ENCODE data around the gene DTHD1.
A peak's percentile ranks its signal among the peaks of the same experiment; 100 is the strongest.

Gene DTHD1

DNA sequence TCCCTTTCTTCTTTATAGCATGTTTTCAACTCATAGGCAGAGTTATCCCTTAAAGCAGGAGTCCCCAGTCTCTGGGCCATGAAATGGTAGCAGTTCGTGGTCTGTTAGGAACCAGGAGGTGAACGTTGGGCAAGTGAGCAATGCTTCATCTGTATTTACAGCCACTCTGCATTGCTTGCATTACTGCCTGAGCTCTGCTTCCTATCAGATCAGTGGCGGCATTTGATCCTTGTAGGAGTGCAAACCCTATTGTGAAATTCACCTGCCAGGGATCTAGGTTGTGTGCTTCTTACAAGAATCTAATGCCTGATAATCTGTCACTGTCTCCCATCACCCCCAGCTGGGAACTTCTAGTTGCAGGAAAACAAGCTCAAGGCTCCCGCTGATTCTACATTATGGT is 39.8 kb downstream of the DTHD1 start:
- H3K4me3 ChIP-seq (ENCODE audit: low read depth, low read length), result no peak overlapping the region
- TF ChIP-seq, protein P1, sequence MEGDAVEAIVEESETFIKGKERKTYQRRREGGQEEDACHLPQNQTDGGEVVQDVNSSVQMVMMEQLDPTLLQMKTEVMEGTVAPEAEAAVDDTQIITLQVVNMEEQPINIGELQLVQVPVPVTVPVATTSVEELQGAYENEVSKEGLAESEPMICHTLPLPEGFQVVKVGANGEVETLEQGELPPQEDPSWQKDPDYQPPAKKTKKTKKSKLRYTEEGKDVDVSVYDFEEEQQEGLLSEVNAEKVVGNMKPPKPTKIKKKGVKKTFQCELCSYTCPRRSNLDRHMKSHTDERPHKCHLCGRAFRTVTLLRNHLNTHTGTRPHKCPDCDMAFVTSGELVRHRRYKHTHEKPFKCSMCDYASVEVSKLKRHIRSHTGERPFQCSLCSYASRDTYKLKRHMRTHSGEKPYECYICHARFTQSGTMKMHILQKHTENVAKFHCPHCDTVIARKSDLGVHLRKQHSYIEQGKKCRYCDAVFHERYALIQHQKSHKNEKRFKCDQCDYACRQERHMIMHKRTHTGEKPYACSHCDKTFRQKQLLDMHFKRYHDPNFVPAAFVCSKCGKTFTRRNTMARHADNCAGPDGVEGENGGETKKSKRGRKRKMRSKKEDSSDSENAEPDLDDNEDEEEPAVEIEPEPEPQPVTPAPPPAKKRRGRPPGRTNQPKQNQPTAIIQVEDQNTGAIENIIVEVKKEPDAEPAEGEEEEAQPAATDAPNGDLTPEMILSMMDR (conservative IDR thresholded peaks at IDR 0.05; ENCODE audit: low read depth, low read length), result no peak
- DNase-seq (ENCODE audit: low read depth), result no peak

DNA sequence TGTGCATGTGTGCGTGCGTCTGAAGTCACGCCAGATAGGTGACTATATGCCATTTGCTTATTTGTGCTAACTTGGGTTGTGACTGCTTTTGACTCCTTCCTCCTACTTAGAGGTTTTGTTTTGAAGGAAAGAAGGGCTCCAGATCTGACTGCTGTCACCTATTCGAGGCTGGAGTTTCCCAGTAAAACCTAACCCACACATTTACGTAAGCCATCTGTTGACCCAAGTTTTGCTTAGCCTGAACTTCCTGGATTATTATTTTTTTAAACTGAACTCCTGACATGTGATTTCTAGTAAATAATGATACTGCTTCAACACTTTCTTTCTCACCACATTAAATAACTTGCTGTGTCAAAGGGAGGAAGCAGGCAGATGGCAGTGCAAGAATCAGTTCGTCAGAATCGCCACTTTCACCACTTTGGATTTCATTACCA is 41.5 kb downstream of the DTHD1 start:
- no peak overlapping the region for H3K4me3 ChIP-seq (ENCODE audit: low read depth, low read length)
- TF ChIP-seq, protein P1 (conservative IDR thresholded peaks at IDR 0.05; ENCODE audit: low read depth, low read length), result no peak
- DNase-seq (ENCODE audit: low read depth), result peak; percentile 1

DNA sequence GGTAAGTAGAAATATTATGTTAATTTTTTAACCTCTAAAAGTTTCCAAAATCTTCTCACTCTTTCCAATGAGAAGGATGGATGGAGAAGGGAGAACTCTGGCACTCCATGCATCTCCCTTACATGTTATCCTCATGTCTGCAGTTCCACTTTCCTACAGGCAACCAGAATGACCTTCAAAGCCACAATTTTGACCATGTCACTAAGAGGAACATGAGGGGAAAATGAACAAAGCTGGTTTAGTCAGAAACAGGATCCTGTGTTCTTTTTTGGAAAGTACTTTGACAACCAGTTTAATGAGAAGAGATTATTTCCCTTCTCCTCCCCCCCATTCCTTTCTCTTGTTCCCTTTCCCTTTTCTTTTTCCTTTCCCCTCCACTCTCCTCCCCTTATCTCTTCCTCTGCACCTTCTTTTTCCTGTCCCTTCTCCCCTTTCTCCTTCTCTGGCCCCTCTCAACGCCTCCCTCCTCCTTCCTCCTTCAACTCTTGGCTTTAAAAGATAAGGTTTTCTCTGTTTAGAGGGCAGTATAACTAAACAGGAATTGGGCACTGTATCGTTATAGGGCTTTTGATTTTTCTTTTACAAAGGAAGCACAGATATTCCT is 42.5 kb downstream of the DTHD1 start:
- TF ChIP-seq, protein P1 (conservative IDR thresholded peaks at IDR 0.05; ENCODE audit: low read depth, low read length), result no peak
- DNase-seq (ENCODE audit: low read depth), result no peak
- no peak overlapping the region for H3K4me3 ChIP-seq (ENCODE audit: low read depth, low read length)

DNA sequence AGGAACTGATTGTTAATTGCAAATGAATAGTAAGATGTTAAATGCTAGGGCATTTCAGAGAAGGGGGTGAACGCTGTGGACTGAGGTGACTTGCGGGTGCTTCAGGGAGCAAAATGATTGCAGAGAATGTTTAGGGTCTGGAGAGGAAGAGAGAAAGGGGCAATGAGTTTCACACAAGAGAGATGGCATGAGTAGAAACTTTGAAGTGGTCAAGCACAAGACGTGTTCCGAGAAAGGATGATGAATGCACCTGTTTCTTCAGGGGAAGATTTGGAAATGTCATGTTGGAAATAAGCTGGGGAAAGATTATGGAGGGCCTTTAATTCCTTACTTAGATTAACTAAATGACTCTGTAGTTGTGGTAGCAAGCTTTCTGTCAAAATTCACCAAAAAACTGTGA is 43.4 kb downstream of the DTHD1 start:
- H3K4me3 ChIP-seq (ENCODE audit: low read depth, low read length), result no peak overlapping the region
- TF ChIP-seq, protein P1 (conservative IDR thresholded peaks at IDR 0.05; ENCODE audit: low read depth, low read length), result no peak
- no peak for DNase-seq (ENCODE audit: low read depth)

DNA sequence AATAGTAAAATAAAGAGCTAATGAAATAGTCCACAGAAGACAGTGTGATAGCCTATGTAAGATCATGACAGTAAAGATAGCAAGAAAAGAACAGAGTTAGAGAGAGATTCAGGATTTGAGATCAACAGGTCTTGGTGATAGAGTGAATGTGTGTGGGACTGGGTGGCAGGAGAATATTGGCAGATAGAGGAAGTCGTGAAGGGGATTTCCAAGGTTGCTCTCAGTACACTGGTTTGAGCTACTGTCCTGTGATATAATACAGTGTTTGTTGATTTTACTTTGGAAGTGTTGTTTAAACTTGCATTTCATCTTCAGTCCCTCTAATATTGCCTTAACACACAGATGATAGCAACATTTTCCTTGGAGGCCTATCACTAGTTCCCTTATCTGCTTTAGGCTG is 44.1 kb downstream of the DTHD1 start:
- no peak for DNase-seq (ENCODE audit: low read depth)
- TF ChIP-seq, protein P1 (conservative IDR thresholded peaks at IDR 0.05; ENCODE audit: low read depth, low read length), result no peak
- no peak overlapping the region for H3K4me3 ChIP-seq (ENCODE audit: low read depth, low read length)

DNA sequence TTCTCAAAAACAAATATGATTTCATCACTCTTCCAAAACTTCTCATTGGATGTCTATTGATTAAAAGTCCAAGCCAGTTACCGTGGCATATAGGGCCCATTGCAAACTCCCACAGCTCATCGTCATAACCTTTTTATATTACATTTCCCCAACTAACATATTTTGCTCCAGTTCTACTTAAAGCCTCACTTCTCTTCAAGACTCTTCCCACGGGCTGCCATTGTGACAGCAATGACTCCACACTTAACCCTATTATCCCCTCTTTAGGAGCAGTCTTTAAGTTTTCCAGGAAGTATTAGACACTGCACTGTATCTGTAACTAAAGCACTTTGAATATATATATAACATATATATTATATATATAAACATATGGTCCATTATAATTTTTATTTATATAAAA is 44.5 kb downstream of the DTHD1 start:
- DNase-seq (ENCODE audit: low read depth), result no peak
- TF ChIP-seq, protein P1 (conservative IDR thresholded peaks at IDR 0.05; ENCODE audit: low read depth, low read length), result no peak
- no peak overlapping the region for H3K4me3 ChIP-seq (ENCODE audit: low read depth, low read length)

DNA sequence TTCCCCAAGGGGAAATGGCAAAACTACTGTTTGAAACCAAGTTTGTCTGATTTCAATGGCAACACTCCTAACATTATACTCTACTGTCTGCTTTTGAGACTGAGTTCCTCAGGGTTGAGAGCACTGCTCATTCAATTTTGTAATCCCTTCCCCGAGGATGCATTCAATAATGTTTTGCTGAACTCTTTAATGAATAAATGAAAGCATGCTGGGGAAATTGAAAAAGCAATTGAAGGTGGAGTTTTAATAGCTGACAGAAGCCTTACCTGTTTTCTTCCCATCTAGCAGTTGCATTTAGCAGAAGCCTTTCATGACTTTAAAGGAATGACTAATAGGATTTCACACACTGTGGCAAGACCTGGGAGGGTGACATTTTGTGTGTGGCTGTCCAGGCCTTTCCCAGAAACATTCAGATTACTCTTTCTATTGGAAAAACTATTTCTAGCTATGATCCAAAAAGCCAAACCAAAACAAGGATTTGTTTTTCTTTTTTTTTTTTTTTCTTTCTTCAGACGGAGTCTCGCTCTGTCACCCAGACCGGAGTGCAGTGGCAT is 45.1 kb downstream of the DTHD1 start:
- TF ChIP-seq, protein P1 (conservative IDR thresholded peaks at IDR 0.05; ENCODE audit: low read depth, low read length), result no peak
- no peak overlapping the region for H3K4me3 ChIP-seq (ENCODE audit: low read depth, low read length)
- DNase-seq (ENCODE audit: low read depth), result no peak
